Glutamatergic neuron (in vitro differentiated cells): ENCODE results near the gene DSCAML1. TPM values are rescaled to one million over a fixed set of nuclear protein-coding genes. Genes with fewer than 3 reads are reported as not detected.

Source experiments
- DNase-seq: peaks from one replicate; pipeline ENCODE4 v3.0.0; 2022
- H3K27ac Mint-ChIP-seq: one replicate; pipeline ENCODE4 v1.8.0; 2020; ENCODE audit warnings: mild to moderate bottlenecking, mixed read lengths, inconsistent platforms; ENCODE audit not compliant: unreplicated experiment
- H3K27me3 Mint-ChIP-seq: one replicate; pipeline ENCODE4 v1.8.0; 2020; ENCODE audit warnings: mild to moderate bottlenecking, moderate library complexity, mixed read lengths, inconsistent platforms; ENCODE audit not compliant: unreplicated experiment
- H3K36me3 Mint-ChIP-seq: one replicate; pipeline ENCODE4 v1.8.0; 2020; ENCODE audit warnings: mild to moderate bottlenecking, mixed read lengths, inconsistent platforms; ENCODE audit not compliant: unreplicated experiment
- H3K4me1 Mint-ChIP-seq: one replicate; pipeline ENCODE4 v1.8.0; 2020; ENCODE audit warnings: mild to moderate bottlenecking, low read depth, mixed read lengths, inconsistent platforms; ENCODE audit not compliant: unreplicated experiment
- H3K4me3 Mint-ChIP-seq: one replicate; pipeline ENCODE4 v1.8.0; 2020; ENCODE audit warnings: mild to moderate bottlenecking, mixed read lengths, inconsistent platforms; ENCODE audit not compliant: unreplicated experiment
- H3K9me3 Mint-ChIP-seq: one replicate; pipeline ENCODE4 v1.8.0; 2020; ENCODE audit warnings: mild to moderate bottlenecking, moderate library complexity, mixed read lengths, inconsistent platforms; ENCODE audit not compliant: unreplicated experiment
- CTCF ChIP-seq: fragments of 200-600 bp; sonication (generic); IDR thresholded peaks from one replicate; pipeline ENCODE4 v1.5.0; 2021; ENCODE audit not compliant: partially characterized antibody, unreplicated experiment
- total RNA-seq: library from RNA; stranded (reverse); fragmentation: NEBNext Ultra II Directional; extraction: Animal tissue kit (Norgen Biotek cat#: 25700); gene quantifications from one replicate; pipeline ENCODE4 v1.2.1, GENCODE V29; 2021; ENCODE audit not compliant: unreplicated experiment

The DSCAML1 gene
- total RNA-seq, 1 donor from 2014 or later = 0.07 TPM

- H3K4me3 Mint-ChIP-seq = no peak overlapping the region
- no peak overlapping the region for H3K27ac Mint-ChIP-seq
- H3K9me3 Mint-ChIP-seq = no peaks in the 10 kb centered on the region
- TF ChIP-seq CTCF = no peak
- peaks cover 9% of the 10 kb centered on the region for H3K27me3 Mint-ChIP-seq
- no peak for DNase-seq
- peaks cover 2% of the 10 kb centered on the region for H3K4me1 Mint-ChIP-seq
- no peaks in the 10 kb centered on the region for H3K36me3 Mint-ChIP-seq
Measured at GRCh38 chr11:117743121-117743815, 53.7 kb downstream of the DSCAML1 start.

- peaks cover 6% of the 10 kb centered on the region for H3K4me1 Mint-ChIP-seq
- H3K27me3 Mint-ChIP-seq = peaks cover 5% of the 10 kb centered on the region
- H3K36me3 Mint-ChIP-seq = no peaks in the 10 kb centered on the region
- no peak for TF ChIP-seq CTCF
- no peak overlapping the region for H3K4me3 Mint-ChIP-seq
- no peak for DNase-seq
- no peak overlapping the region for H3K27ac Mint-ChIP-seq
- no peaks in the 10 kb centered on the region for H3K9me3 Mint-ChIP-seq
Measured at GRCh38 chr11:117738246-117738957, 58.6 kb downstream of the DSCAML1 start.

- Mint-ChIP-seq H3K27me3 (peaks cover 4% of the 10 kb centered on the region), H3K36me3 (no peaks in the 10 kb centered on the region), H3K4me3 (no peak overlapping the region), H3K4me1 (peaks cover 4% of the 10 kb centered on the region), H3K9me3 (peaks cover 1% of the 10 kb centered on the region), H3K27ac (no peak overlapping the region)
- no peak for DNase-seq
- no peak for TF ChIP-seq CTCF
Measured at GRCh38 chr11:117735350-117735977, 61.6 kb downstream of the DSCAML1 start.

GRCh38 chr11:117734601-117735024, 62.4 kb downstream of the DSCAML1 start:
- H3K4me3 Mint-ChIP-seq = no peak overlapping the region
- H3K27ac Mint-ChIP-seq = no peak overlapping the region
- H3K36me3 Mint-ChIP-seq = no peaks in the 10 kb centered on the region
- no peak for DNase-seq
- peaks cover 4% of the 10 kb centered on the region for H3K4me1 Mint-ChIP-seq
- no peak for TF ChIP-seq CTCF
- peaks cover 1% of the 10 kb centered on the region for H3K9me3 Mint-ChIP-seq
- peaks cover 4% of the 10 kb centered on the region for H3K27me3 Mint-ChIP-seq
